ENCODE results near the gene PXYLP1.

The PXYLP1 gene

DNA sequence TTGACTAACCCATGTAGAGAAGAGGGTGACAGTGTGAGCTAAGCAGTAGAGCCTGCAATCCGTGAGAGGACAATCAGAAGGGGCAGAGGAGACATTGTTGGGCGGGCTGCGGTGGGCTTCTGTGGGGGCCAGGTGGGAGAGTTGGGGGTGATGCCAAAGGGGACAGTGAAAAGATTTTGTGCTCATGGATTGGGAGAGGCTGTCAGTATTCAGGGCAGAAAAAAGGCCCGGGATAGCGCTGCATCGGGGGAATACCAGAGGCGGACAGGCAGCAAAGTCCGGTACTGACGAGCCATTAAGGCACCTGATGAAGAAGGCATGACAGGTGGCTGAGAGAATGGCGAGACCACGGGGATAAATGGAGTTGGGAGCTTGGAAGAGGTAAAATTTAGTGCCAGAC is 1.3 kb upstream of the PXYLP1 start:
- DNase-seq, result no peak

DNA sequence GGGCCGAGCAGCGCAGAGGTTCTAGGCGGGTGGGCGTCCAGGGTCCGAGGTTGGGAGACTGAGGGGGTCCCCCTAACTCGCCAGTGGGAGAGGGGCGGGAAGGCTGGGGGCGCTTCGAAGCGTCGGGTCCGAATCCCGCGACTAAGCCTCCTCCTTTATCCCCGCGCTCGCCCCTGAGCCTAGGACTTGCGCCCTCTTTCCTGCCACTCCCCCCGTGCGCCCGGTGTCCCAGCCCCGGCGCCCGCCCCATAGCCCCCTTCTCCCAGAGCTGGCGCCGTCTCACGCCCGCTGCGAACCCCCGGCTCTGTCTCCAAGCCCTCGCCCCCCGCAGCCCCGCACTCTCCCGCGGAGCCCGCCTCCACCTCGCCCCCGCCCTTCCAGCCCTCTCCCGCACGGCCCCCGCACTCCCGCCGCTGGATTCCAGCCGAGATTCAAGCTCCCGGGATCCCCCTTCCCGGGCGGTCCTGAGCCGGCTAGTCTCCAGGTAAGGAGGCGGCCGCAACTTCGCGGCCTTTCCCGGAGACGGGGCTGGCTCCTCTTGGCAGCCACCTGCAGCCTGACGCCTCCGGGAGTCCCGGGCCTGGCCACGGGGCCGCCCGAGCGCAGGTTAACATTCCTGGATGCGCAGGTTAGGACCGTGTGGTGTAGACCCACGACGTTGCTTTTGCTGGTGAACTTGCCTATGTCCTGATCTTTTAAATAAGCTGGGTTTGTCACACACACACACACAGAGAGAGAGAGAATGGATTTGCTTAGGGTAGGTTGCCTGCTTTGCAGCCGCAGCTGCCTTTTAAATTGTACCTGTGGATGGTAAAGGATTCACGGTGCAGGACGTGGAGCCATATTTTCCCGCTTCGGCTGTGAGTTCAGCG is 563 bp downstream of the PXYLP1 start:
- DNase-seq, result peak; percentile 64

GRCh38 chr3:141233457-141234161 is 2.0 kb downstream of the PXYLP1 start:
- peak; percentile 15 for DNase-seq

DNA sequence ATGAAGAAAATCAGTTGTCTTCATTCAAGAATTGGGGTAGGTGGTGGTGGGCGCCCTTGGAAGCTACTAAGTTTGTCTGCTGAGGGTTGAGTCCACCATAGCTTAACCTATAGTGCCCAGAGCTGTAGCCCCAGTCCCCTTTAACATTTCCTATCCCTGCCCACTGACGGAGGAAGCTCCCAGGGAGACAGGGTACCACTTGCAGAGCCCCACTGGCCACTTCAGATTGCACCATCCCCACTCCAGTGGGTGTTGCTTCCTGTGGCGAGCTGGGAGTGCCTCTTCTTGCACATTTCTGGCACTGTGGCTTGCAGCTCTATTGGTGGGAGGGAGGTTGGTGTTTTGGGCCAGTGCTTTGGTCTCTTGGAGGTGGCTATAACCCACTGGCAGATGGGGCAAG is 2.7 kb downstream of the PXYLP1 start:
- no peak for DNase-seq

DNA sequence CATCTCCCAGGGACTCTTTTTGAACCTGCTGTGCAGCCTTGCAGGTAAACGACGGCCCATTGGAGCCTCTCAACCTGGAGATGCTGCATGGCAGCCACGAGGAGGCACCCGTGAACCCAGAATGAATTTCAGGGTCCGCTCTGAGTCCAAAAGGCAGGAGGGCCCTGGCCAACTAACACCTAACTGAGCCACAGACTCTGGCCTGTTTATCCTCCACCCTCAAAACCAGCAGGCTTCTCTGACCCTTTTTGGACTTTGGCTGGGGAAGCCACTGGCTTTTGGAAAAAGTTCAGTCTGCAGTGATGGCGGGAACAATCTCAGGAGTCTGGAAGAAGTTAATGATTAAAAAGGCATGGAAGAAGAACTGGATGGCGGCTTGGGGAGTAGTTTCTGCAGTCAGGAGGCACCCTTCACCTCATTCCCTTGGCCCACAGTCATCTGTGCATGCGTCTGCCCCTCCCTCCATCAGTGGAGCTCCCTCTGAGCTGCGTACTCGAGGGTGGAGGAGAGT is 4.1 kb downstream of the PXYLP1 start:
- DNase-seq, result no peak

DNA sequence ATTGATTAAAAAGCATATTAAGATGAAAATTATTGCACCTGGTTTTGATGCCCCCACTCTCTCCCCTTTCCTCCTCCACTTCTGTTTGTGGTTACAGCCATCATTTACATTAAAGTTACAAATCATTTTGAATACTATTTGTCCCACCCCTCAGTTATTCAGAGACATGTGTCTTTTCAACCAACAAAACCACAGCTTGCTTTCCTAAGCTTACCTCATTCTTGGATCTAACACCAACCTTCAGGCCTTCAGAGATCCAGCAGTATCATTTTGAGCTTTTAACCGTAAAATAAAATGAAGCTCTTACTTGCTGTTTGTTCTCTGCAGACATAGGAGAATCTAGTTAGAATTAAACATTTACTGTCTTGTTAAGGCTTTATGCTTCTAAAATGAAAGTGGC is 4.7 kb downstream of the PXYLP1 start:
- no peak for DNase-seq

DNA sequence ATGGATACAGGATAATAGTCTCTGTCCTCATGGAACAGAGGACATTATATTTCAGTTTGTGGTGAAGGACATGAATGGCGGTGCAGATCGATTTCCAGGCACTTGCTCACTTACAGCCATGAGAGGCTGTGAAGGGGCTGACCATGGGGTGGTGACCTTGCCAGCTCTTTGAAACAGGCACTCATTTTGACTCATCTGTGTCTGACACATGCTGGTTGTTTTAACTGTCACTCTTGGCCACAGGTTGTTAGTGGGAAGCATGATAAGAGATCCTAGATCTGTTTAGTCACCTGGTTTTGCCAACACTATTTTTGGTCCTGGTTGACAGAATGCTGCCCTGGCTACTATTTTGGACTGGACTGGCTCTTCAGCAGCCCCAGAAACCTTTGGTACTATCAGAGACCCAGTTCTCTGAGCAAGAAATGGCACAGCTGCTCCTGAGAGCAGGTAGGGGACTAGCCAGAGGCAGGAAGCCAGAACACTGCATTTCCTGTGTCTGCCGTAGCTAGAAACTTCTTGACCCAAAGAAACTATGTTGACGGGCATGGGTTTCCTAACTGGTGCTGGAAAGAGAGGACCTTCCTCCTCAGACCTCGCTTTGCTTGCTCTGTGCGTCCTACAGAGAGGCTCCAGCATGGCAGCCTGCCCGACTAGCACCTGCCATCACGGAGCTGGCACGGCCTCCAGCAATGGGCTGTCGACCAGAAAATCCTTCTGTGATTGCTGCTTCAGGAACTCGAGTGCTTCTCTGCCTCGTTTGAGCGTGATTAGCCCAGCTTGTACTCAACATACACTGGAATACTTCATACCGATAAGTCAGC is 6.3 kb downstream of the PXYLP1 start:
- peak; percentile 71 for DNase-seq

DNA sequence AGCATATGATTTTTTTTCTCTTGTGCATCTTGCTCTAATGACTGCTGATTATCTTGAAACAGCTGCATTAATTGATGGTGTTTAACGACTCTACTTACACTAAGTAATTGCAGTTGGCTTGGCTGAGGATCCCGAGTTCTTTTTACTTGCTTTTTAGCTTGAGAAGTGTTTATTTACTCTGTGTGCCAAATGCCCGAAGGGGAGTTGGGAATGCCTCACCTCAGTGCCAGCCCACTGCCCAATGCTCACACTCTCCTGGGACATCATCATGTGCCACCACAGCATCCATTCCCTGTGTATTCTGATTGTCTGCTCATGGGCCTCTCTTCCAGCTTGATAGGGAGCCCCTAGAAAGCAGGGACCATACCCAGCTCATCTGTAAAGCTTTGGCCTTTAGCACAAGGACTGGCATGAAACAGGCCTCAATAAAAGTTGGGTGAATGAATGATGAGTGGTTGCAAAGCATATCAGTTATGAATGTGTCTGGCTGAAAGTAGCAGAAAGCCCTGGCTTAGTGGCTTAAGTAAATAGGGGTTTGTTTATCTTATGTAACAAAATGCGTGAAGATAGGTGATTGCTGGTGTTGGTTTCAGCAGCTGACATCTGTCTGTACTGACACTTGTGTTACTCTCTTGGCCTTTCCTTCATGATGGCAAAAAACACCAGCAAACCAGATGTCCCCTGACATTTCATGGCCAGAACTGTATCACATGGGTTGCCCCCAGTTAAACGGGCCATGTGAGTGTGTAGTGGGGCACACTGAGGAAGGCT is 8.1 kb downstream of the PXYLP1 start:
- peak; percentile 93 for DNase-seq

DNA sequence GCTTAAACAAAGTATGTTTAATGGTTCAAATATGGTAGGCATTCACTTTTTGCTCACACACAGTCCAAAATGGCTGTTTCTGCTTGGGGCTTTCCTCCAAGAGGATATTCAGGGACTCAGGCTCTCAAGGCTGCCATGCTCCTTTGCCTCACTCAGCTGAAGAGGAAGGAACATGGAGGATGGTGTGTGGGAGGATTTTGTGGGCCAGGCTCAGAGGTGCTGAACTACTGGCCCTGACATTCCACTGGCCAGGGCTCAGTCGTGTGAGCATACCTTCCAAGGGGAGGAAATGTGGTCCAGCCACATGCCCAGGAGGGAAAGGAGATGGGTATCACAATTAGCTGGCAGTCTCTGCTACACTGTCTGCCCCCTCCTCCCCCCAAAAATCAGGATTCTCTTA is 8.7 kb downstream of the PXYLP1 start:
- DNase-seq, result no peak

DNA sequence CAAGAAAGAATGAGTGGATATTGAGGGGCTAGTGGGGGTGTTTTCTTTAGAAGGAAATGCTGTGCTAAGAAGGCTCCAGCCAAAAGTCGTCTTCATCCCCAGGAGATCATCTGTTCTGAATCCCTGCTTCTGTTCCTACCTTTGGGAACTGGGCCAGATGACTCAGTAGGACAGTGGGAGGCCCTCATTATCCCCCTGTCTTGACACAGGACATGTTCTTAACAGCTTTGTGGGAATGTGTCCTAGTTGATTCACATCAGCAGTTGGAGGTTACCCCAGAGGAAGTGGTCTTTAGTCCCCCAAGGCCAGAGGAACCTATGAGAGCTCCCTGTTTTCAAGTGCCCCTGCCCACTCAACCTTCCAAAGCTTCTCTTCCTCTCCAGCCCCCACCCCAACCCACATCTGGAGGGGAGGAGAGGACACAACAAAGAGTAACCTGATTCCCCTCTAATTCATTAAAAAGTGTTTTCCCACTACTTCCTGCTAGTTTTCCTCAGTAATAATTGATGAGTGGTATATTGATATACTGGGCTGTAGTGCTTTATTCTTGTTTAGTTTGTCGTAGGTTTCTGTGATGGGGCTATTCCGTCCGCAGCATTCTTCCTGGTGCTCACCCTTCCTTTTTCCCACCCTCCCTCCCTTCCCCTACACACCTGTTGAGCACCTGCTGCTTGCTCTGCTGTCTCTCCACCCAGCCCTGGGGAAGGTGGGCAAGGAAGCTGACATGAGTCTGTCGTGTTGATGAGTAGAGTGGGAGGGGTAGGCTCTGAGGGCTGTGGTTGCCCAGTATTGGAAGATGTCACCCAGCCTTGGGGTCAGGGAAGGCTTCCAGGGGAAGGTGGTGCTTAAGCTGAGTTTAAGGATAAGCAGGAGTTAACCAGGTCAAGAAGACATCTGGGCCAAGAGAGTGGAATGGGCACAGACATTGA is 9.3 kb downstream of the PXYLP1 start:
- peak; percentile 81 for DNase-seq

GRCh38 chr3:141241616-141242376 is 10.2 kb downstream of the PXYLP1 start:
- DNase-seq, result no peak

DNA sequence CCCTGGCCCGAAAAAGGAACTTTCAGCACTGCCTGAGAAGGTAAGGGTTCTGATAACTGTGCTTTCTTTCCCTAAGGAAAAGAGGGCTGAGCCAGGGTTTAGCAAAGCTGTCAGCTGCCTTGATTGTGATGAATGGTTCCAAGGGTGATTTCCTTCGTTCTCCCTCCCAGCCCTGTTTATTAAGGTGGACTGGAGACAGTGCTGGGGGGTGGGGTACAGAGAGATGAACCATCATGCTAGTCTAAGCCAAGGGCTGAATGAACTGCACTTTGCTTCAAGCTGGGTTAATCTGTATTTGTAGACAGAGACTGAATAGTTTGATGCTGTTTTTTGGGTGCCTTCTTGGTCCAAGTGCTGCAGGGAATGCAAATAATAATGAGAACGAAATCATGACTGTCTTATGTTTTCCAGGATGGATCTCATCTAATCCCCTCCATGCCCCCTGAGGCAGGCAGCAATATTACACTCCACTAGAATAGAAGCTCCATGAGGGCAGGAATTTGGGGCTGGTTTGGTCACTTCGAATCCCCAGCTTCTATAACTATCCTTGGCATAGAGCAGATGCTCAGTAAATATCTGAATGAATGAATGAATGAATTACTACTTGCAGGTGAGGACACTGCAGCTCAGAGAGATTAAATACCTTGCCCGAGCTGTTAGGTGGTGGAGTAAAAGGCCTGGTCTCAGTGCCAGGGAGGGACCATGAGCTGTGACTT is 10.9 kb downstream of the PXYLP1 start:
- peak; percentile 34 for DNase-seq

- peak; percentile 70 for DNase-seq
Measured at GRCh38 chr3:141243271-141243707, 11.7 kb downstream of the PXYLP1 start.

DNA sequence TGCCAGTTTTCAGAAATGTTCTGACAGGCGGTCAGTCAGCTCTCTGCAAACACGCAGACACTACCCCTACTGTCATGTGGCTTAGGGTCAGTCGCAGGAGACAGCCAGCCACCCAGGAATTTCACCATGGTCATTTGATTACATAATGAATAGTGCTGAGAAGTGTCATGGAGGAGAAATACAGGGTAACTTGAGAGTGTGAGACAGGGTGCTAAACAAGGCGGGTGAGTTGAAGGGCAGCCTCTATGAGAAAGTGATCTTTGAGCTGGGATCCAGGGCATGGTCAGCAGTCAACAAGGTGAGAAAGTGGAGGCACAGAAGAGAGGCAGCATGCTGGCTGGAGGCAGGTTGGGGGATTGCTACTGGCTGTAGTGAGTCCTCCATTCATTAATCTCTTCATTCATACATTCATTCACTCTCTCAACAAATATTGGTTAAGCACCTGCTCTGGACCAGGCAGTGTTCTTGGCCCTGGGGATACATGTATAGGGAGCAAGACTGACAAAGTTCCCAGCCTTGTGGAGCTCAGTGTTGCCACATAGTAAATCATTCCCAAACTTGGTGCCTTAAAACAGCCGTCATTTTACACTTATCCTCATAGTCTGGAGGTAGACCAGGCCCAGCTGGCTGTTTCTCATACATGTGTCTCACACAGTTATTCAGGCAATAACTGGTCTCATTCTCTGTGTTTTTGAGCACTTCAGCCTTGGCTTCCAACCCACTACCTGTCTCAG is 14.8 kb downstream of the PXYLP1 start:
- no peak for DNase-seq

GRCh38 chr3:141246958-141247301 is 15.3 kb downstream of the PXYLP1 start:
- DNase-seq, result no peak

- DNase-seq, result no peak
Measured at GRCh38 chr3:141248064-141248463, 16.4 kb downstream of the PXYLP1 start.

DNA sequence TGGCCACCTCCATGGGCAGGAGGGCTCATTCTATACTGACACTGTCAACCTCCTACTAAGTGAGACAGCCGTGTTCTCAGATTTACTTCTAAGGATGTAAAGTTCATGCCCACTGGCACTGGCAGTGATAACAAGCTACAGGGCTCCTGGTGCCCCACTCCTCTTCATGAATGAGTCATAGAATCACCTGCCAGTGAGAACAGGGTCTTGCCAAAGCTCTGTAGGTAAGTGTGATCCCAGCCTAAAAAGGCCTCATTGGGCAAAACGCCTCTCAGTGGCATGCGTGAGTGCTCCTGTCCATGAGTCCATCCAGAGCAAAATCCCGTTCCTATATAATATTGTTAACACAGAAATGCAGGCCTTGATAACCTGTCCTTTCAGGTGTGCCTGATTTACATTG is 17.4 kb downstream of the PXYLP1 start:
- peak; percentile 5 for DNase-seq

DNA sequence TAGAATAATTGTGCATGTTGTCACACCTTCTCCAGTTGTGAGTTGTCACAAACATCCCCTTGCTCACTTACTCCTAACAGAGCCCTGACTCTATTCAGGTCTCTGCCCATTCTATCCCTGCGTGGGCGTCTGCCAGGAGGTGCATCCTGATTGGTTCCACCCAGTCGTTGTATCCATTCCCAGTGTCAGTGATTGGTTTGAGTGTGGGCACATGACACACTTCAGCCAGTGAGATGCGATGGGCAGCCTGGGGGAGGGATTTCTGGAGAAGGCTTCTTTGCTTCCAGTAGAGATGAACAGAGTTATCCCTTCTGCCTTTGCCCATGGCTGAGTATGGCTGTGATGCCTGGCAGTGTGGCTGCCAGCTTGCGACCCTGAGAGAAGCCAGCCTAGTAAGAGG is 18.7 kb downstream of the PXYLP1 start:
- peak; percentile 7 for DNase-seq

DNA sequence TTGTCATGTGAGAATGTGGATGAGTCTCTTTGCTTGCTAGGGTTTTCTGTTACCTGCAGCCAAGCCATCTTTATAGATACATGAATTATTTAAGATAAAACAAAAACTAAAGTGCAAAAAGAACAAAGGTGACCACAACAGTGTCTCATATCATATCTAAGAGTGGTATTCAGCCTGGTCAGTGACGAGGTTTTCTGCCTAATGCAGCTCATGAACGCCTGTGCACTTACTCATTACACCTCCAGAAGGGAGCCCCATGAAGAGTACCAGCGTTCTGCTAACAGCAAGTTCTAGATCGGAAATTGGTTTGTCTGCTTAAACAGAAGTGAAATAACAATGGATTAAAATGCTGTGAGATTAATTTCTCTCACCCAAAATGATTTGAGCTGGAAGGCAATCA is 19.2 kb downstream of the PXYLP1 start:
- no peak for DNase-seq
